ENCODE results near the gene KRT2. TPM values are rescaled to one million over a fixed set of nuclear protein-coding genes. Genes with fewer than 3 reads are reported as not detected.

The KRT2 gene
- total RNA-seq, 1 donor from 2014 or later = not detected

- TF ChIP-seq CTCF (IDR thresholded peaks at IDR 0.05; ENCODE audit: borderline replicate concordance) = no peak
- DNase-seq = no peak
- no peaks in the 10 kb centered on the region for H3K36me3 ChIP-seq
- no peaks in the 10 kb centered on the region for H3K9me3 ChIP-seq (replicated peaks)
- no peak overlapping the region for H3K27ac ChIP-seq (replicated peaks)
- no peak overlapping the region for H3K4me3 ChIP-seq
- peaks cover 4% of the 10 kb centered on the region for H3K4me1 ChIP-seq
- intact Hi-C loops (cut with micrococcal nuclease) = no loop called here
- peaks cover 99% of the 10 kb centered on the region for H3K27me3 ChIP-seq (ENCODE audit: low read depth)
Observed at GRCh38 chr12:52605542-52605941, 46.5 kb downstream of the KRT2 start.

DNA sequence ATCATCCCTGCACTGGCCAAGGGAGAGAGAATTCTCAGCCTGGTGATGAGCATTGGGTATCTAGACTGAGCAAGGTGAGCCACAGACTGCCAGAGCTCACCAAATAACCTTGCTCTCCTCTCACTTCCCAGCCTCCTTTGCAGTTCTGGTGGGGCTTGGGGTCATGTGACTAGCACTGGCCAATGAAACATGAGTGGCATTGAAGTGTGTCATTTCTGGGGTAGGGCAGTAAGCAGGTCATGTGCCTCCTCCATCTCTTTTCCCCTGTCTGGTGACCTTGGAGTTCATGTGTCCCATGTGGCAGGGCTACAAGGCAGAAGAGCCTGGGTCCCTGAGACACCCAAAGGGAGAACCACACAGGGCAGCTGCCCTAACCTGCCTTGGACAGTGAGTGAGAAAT is 47.2 kb downstream of the KRT2 start:
- Histone ChIP-seq H3K27ac (replicated peaks) (no peak overlapping the region), H3K27me3 (ENCODE audit: low read depth) (peaks cover 99% of the 10 kb centered on the region), H3K4me3 (no peak overlapping the region), H3K36me3 (no peaks in the 10 kb centered on the region), H3K9me3 (replicated peaks) (no peaks in the 10 kb centered on the region), H3K4me1 (peaks cover 4% of the 10 kb centered on the region)
- TF ChIP-seq CTCF (IDR thresholded peaks at IDR 0.05; ENCODE audit: borderline replicate concordance) = no peak
- no peak for DNase-seq
- intact Hi-C loops (cut with micrococcal nuclease) = no loop called here

DNA sequence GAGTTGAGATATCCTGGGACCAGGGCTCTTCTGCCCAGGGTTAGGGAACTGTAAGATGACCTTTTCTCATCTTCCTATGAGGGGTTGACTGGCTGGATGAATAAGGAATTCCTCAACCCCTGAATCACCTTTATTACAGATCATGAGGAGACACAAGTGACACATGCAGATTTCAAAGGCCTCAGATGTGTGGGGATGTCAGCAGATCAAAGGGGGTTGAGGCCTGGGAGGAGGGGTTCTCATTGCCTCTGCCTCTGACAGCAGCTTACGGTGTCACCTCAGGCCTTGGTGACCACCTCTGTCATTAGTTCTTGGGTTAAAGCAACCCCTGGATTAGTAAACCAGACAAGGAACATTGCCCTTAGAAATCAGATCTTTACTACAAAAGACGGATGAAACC is 48.7 kb downstream of the KRT2 start:
- TF ChIP-seq CTCF (IDR thresholded peaks at IDR 0.05; ENCODE audit: borderline replicate concordance) = no peak
- H3K27me3 ChIP-seq (ENCODE audit: low read depth) = peaks cover 99% of the 10 kb centered on the region

DNA sequence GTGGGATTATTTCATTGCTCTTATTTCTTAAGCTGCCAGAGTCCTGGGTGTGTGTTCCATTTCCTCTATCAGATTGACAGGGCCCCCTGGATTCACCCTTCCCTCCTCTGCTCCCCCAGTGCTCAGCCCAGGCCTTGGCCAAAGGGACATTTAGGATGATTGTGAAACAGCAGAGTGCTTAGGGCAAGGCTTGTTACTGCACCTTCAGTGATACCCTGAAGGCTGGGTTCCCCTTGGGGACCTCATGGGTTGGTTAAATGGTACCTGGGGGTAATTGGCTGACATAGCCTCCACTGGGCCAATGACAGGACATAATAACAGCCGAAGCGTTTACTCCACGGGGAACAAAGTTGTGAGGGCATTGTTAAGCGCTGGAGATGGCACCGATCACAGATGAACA is 49.5 kb downstream of the KRT2 start:
- no peak for TF ChIP-seq CTCF (IDR thresholded peaks at IDR 0.05; ENCODE audit: borderline replicate concordance)
- Histone ChIP-seq H3K4me3 (no peak overlapping the region), H3K36me3 (no peaks in the 10 kb centered on the region), H3K9me3 (replicated peaks) (no peaks in the 10 kb centered on the region), H3K27ac (replicated peaks) (no peak overlapping the region), H3K27me3 (ENCODE audit: low read depth) (peaks cover 98% of the 10 kb centered on the region), H3K4me1 (peaks cover 4% of the 10 kb centered on the region)
- intact Hi-C loops (cut with micrococcal nuclease) = no loop called here
- DNase-seq = no peak

More for the DNA sequence above, 48.7 kb downstream of the KRT2 start:
- DNase-seq = no peak
- no peak overlapping the region for H3K27ac ChIP-seq (replicated peaks)
- H3K9me3 ChIP-seq (replicated peaks) = no peaks in the 10 kb centered on the region
- H3K4me3 ChIP-seq = no peak overlapping the region
- H3K4me1 ChIP-seq = peaks cover 4% of the 10 kb centered on the region
- intact Hi-C loops (cut with micrococcal nuclease) = no loop called here
- H3K36me3 ChIP-seq = no peaks in the 10 kb centered on the region

DNA sequence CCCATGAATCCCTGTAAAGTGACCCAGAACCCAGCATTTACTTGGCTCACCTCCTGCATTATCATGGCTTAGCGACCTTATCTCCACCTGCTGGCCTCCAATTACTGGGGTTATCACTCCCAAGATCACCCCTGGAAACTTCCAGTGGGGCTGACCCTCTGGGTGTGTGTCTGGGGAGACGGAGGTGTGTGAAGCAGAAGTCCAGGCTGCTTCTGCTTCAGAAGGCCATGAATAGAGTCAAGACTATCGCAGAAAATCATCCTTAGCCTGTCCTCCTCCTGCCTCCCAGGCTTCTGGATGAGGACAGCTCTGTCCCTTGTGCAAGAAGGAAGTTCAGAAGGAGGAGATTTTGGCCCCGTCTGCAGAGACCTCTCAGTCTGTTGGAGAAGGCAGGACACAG is 50.3 kb downstream of the KRT2 start:
- Histone ChIP-seq H3K27ac (replicated peaks) (no peak overlapping the region), H3K4me3 (no peak overlapping the region), H3K9me3 (replicated peaks) (no peaks in the 10 kb centered on the region), H3K36me3 (no peaks in the 10 kb centered on the region), H3K27me3 (ENCODE audit: low read depth) (peaks cover 91% of the 10 kb centered on the region), H3K4me1 (peaks cover 4% of the 10 kb centered on the region)
- TF ChIP-seq CTCF (IDR thresholded peaks at IDR 0.05; ENCODE audit: borderline replicate concordance) = no peak
- DNase-seq = no peak
- intact Hi-C loops (cut with micrococcal nuclease) = no loop called here
